ENCODE data around the gene AMHR2.
"Not testable (repeated sequence)": the region's sequence is repeated elsewhere in the genome, so short reads cannot be mapped to it uniquely, and the experiment has no call there.

DNA sequence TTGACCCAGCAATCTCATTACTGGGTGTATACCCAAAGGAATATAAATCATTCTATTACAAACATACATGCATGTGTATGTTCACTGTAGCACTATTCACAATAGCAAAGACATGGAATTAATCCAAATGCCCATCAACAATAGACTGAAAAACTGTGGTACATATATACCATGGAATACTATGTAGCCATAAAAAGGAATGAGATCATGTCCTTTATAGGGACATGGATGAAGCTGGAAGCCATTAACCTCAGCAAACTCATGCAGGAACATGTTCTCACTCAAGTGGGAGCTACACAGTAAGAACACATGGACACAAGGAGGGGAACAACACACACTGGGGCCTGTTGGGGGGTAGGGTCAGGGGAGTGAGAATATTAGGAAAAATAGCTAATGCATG, 15.9 kb downstream of the AMHR2 start:
- TF ChIP-seq, protein P1, sequence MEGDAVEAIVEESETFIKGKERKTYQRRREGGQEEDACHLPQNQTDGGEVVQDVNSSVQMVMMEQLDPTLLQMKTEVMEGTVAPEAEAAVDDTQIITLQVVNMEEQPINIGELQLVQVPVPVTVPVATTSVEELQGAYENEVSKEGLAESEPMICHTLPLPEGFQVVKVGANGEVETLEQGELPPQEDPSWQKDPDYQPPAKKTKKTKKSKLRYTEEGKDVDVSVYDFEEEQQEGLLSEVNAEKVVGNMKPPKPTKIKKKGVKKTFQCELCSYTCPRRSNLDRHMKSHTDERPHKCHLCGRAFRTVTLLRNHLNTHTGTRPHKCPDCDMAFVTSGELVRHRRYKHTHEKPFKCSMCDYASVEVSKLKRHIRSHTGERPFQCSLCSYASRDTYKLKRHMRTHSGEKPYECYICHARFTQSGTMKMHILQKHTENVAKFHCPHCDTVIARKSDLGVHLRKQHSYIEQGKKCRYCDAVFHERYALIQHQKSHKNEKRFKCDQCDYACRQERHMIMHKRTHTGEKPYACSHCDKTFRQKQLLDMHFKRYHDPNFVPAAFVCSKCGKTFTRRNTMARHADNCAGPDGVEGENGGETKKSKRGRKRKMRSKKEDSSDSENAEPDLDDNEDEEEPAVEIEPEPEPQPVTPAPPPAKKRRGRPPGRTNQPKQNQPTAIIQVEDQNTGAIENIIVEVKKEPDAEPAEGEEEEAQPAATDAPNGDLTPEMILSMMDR (optimal IDR thresholded peaks at IDR 0.05 in 1 of 3, IDR thresholded peaks at IDR 0.05 in 1 of 3, conservative IDR thresholded peaks at IDR 0.05 in 1 of 3; ENCODE audit: extremely low read depth in 1 of 3, insufficient read depth in 2 of 3, low read length in 3 of 3): not testable (repeated sequence)
- not testable (repeated sequence) for TF ChIP-seq EZH2 (IDR thresholded peaks at IDR 0.05; ENCODE audit: low read length)

Data from keratinocyte (primary cell).